Omental fat pad (tissue), 4 donors: ENCODE measurements around the gene ASS1. TPM values are rescaled to one million over a fixed set of nuclear protein-coding genes. Genes with fewer than 3 reads are reported as not detected.
"Not testable (repeated sequence)": the region's sequence is repeated elsewhere in the genome, so short reads cannot be mapped to it uniquely, and the experiment has no call there.

Source experiments
- ATAC-seq: fragments of 150-250 bp; one replicate; pipeline ENCODE4 v1.9.1; 2016; ENCODE audit warnings: mild to moderate bottlenecking, moderate library complexity; ENCODE audit not compliant: low FRiP score
- DNase-seq: peaks from one replicate; pipeline ENCODE4 v3.0.0-alpha.2; 2019; ENCODE audit warnings: low spot score
- total RNA-seq, 4 donors: library from RNA; depleted of rRNA; stranded (reverse); fragments of >200 nt; gene quantifications; one replicate each; pipeline ENCODE4 v1.1.0, GENCODE V29; 2016
- TF ChIP-seq, protein P1 (sequence below), 3 donors: fragments of 450-650 bp; IDR thresholded peaks; one replicate each; pipeline ENCODE4 v1.5.1; 2016 to 2017; ENCODE audit warnings: antibody characterized with exemption in 3 of 3, mild to moderate bottlenecking in 3 of 3, moderate library complexity in 2 of 3

The ASS1 gene
- 100 to 1,000 TPM; 250 to 621 (median 378) TPM for total RNA-seq

- peak; percentile 22 for ATAC-seq
- TF ChIP-seq, protein P1, sequence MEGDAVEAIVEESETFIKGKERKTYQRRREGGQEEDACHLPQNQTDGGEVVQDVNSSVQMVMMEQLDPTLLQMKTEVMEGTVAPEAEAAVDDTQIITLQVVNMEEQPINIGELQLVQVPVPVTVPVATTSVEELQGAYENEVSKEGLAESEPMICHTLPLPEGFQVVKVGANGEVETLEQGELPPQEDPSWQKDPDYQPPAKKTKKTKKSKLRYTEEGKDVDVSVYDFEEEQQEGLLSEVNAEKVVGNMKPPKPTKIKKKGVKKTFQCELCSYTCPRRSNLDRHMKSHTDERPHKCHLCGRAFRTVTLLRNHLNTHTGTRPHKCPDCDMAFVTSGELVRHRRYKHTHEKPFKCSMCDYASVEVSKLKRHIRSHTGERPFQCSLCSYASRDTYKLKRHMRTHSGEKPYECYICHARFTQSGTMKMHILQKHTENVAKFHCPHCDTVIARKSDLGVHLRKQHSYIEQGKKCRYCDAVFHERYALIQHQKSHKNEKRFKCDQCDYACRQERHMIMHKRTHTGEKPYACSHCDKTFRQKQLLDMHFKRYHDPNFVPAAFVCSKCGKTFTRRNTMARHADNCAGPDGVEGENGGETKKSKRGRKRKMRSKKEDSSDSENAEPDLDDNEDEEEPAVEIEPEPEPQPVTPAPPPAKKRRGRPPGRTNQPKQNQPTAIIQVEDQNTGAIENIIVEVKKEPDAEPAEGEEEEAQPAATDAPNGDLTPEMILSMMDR (IDR thresholded peaks at IDR 0.05) = no peak
- no peak for DNase-seq
These were observed at the start of gene ASS1 for GRCh38 chr9:130444565-130445221. ASS1 (plus strand) TSS chr9:130444961; CDS start chr9:130452229, 7,268 bp downstream.

DNA sequence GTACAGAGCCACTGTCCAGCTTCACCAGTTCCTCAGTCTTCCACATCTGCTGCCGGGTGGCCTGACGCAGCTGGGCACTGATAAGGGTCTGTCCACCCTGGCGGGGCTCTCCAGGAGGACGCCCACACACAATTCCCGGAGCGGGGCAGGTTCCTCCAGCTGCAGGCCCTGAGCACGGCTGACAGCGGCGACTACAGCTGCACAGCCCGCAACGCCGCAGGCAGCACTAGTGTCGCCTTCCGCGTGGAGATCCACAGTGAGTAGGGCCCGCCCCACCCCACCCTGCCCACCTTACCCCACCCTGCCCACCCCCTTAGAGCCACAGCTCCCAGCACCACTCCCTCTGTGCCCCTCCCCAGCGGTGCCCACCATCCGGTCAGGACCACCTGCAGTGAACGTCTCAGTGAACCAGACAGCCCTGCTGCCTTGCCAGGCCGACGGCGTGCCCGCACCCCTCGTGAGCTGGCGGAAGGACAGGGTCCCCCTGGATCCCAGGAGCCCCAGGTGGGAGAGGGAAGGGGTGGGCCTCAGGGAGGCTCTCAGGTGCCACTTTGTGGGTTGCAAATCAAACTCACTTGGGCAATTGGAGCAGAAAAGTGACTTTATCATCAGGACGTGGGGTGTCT is 48.8 kb upstream of the ASS1 start:
- DNase-seq (no peak), ATAC-seq (no peak)
- TF ChIP-seq, protein P1 (IDR thresholded peaks at IDR 0.05) = no peak

DNA sequence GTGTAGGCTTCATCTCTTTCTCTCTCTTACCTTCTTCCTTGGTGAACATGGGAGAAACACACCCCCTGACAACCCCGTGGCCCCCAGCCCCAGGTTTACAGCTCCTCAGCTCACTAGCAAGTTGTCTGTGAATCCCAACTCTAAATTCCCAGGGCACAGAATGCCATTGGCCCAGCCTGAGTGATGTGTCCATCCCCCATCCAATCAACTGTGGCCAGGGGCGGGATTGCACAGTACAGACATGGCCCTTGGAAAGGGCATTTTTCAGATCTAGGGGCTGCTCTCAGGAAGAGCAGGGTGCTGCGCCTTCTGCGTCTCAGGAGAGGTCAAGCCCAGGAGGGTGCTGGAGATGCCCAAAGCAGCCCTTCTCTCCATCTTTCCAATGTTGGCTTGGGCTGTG is 48.2 kb upstream of the ASS1 start:
- no peak for ATAC-seq

GRCh38 chr9:130398487-130399240 is 46.1 kb upstream of the ASS1 start:
- ATAC-seq (no peak), DNase-seq (no peak)
- TF ChIP-seq, protein P1 (IDR thresholded peaks at IDR 0.05) = no peak

More for the DNA sequence above, 48.2 kb upstream of the ASS1 start:
- TF ChIP-seq, protein P1 (IDR thresholded peaks at IDR 0.05) = no peak
- no peak for DNase-seq

DNA sequence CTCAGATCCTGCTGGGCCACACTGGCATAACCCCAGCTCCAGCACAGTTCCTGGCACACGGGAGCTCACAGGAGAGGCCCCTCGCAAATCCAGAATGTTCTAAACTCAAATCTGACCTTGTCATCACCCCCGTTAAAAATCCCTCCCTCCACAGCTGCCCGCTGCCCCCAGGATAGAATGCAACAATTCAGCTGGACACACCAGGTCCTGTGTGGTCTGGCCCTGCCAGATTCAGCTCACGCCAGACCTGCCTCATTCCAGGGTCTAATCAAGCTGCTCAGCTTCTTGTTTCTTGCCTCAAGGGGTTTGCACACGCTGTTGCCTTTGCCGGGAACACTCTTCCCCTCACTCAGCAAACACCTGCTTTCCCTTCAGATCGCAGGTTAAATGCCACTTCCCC is 45.0 kb upstream of the ASS1 start:
- ATAC-seq = no peak
- no peak for DNase-seq
- TF ChIP-seq, protein P1 (IDR thresholded peaks at IDR 0.05) = no peak

GRCh38 chr9:130400870-130401269 is 43.9 kb upstream of the ASS1 start:
- no peak for DNase-seq
- ATAC-seq = no peak
- TF ChIP-seq, protein P1 (IDR thresholded peaks at IDR 0.05) = no peak

GRCh38 chr9:130401742-130402141 is 43.0 kb upstream of the ASS1 start:
- not testable (repeated sequence) for ATAC-seq, DNase-seq
